ENCODE measurements around the gene KCNIP1.

KCNIP1 gene

DNA sequence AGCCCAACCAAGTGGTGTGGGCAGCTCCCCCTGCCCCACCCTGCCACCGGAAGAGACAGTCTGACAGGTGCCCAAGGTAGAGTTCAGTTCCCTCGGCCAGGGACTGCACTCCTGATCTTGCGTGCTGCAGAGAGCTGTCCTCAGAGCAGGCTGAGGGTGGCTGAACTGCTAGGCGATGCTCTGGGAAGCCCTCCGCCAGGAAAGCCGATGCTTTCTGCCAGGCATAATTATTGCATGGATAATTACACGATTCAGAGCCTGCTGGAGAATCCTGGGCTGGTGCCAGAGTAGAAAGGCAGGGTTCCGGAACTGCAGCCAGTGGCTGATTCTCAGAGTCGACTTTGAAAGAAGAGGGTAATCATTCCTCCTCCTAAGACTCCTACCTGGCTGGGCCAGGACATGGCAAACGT is 19.3 kb downstream of the KCNIP1 start:
- WGBS, 2 experiments (ENCODE audit: insufficient coverage in 2 of 2), result 84 to 85% methylated on average over 8 to 9 of the region's 10 CpGs
- Histone ChIP-seq H3K4me1 (ENCODE audit: control insufficient read depth, insufficient read depth, low read length, poor library complexity, severe bottlenecking) (peaks cover 10% of the 10 kb centered on the region), H3K27ac (ENCODE audit: low read depth, low read length, severe bottlenecking) (no peak overlapping the region), H3K36me3 (ENCODE audit: control insufficient read depth, insufficient read depth, low read length) (no peaks in the 10 kb centered on the region), H3K4me3 (ENCODE audit: extremely low read depth, insufficient read depth, low read length, poor library complexity, severe bottlenecking) (no peak overlapping the region), H3K9me3 (ENCODE audit: control insufficient read depth, low read length) (no peaks in the 10 kb centered on the region)

DNA sequence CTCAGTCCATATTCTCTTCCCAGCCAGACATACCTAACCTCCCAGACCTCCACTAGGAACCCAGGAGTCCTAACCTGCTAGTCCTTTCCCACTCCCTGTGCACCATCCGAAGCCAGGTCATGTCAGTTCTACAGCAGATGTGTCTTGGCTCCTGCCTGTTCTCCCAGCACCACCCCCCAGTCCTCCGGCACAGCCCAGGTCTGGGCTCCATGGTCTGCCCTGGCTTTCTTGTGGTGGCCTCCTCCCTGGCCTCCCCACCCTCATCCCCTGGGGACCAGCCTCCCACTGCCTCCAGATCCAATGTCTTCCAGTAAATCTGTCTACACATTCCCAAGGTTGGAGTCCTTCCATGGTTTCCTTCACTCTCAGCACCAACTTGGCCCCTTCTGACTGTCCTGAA is 20.0 kb downstream of the KCNIP1 start:
- Histone ChIP-seq H3K4me3 (ENCODE audit: extremely low read depth, insufficient read depth, low read length, poor library complexity, severe bottlenecking) (no peak overlapping the region), H3K27ac (ENCODE audit: low read depth, low read length, severe bottlenecking) (no peak overlapping the region), H3K4me1 (ENCODE audit: control insufficient read depth, insufficient read depth, low read length, poor library complexity, severe bottlenecking) (peaks cover 10% of the 10 kb centered on the region), H3K9me3 (ENCODE audit: control insufficient read depth, low read length) (no peaks in the 10 kb centered on the region), H3K36me3 (ENCODE audit: control insufficient read depth, insufficient read depth, low read length) (no peaks in the 10 kb centered on the region)
- WGBS, 2 experiments (ENCODE audit: insufficient coverage in 2 of 2), result 93 to 100% methylated on average over 1 to 2 of the region's 2 CpGs

DNA sequence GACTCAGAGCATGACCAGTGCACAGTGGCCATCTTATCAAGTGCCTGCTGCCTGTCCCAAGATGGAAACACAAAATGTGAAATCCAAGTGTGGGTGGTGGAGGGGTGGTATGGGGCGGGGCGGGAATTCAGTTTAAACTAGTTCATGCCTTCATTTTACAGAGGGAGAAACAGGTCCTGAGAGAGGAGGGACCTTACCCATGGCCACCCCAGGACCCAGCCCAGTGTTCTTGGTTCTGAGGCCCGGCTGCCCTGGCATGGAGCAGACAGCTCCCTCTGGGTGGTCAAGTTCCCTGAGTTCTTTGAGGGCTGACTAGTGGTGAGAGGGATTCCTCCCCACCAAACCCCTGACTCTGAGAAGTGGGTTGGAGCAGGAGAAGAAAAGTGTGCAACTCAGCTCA is 20.8 kb downstream of the KCNIP1 start:
- Histone ChIP-seq H3K36me3 (ENCODE audit: control insufficient read depth, insufficient read depth, low read length) (no peaks in the 10 kb centered on the region), H3K4me3 (ENCODE audit: extremely low read depth, insufficient read depth, low read length, poor library complexity, severe bottlenecking) (no peak overlapping the region), H3K4me1 (ENCODE audit: control insufficient read depth, insufficient read depth, low read length, poor library complexity, severe bottlenecking) (peaks cover 10% of the 10 kb centered on the region), H3K27ac (ENCODE audit: low read depth, low read length, severe bottlenecking) (no peak overlapping the region), H3K9me3 (ENCODE audit: control insufficient read depth, low read length) (no peaks in the 10 kb centered on the region)
- WGBS, 2 experiments (ENCODE audit: insufficient coverage in 2 of 2), result 90 to 100% methylated on average over 2 of the region's 3 CpGs

DNA sequence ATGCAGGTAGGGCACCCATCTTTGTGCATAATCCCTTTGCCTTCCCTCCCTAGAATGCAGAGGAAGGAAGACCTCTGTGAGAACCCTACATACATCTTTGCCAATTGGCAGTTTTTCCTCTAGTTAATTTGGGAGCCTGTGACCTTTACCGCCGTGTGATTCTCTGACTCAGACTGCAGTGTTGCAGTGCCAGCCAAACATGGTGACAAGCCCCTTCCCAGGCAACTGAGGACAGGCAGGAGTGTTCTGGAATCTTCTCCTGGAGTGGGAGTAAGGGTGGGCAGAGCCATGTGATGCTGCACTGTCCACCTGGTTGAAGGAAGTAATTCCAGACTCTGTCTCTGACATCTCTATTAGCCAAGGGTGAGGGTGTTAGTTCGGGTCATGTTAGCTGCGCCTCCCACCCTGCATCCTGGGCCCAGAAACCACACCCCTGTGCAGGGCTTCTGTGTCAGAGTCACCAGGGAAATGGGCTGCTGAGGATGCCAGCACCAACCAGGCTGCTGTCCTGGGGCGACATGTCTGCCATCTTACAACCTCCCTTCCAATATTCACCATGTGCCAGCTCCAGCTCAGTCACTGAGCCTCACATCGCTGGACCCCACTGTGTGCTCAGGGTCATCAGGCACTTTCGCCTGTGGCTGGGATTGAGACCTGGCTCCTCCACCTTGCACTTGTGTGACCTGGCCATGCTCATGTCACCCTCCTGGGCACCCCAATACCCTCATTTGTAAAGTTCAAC is 21.8 kb downstream of the KCNIP1 start:
- Histone ChIP-seq H3K4me3 (ENCODE audit: extremely low read depth, insufficient read depth, low read length, poor library complexity, severe bottlenecking) (no peak overlapping the region), H3K4me1 (ENCODE audit: control insufficient read depth, insufficient read depth, low read length, poor library complexity, severe bottlenecking) (peaks cover 10% of the 10 kb centered on the region), H3K27ac (ENCODE audit: low read depth, low read length, severe bottlenecking) (no peak overlapping the region), H3K36me3 (ENCODE audit: control insufficient read depth, insufficient read depth, low read length) (no peaks in the 10 kb centered on the region), H3K9me3 (ENCODE audit: control insufficient read depth, low read length) (no peaks in the 10 kb centered on the region)
- WGBS, 2 experiments (ENCODE audit: insufficient coverage in 2 of 2), result 93 to 95% methylated on average over 6 of the region's 7 CpGs

DNA sequence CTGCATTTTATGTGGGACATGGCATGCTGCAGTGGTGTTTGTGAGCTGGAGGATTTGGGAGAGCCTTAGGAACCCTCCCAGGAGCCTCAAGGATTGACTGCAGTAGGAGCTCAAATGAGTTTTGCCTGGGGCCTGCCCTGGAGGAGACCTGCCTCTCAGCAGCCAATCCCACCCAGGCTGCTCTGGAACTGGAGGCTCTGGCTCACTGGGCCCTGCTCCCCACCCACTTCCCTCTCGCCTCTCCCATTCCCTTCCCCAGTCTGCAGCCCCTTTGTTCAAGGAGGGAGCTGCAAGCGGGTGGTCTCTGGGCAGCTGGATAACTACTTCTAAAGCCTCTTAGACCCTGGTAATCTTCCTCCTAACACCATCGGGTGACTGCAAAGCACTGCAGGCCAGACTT is 24.2 kb downstream of the KCNIP1 start:
- Histone ChIP-seq H3K9me3 (ENCODE audit: control insufficient read depth, low read length) (no peaks in the 10 kb centered on the region), H3K36me3 (ENCODE audit: control insufficient read depth, insufficient read depth, low read length) (no peaks in the 10 kb centered on the region), H3K4me1 (ENCODE audit: control insufficient read depth, insufficient read depth, low read length, poor library complexity, severe bottlenecking) (no peaks in the 10 kb centered on the region), H3K4me3 (ENCODE audit: extremely low read depth, insufficient read depth, low read length, poor library complexity, severe bottlenecking) (no peak overlapping the region), H3K27ac (ENCODE audit: low read depth, low read length, severe bottlenecking) (no peak overlapping the region)
- WGBS, 2 experiments (ENCODE audit: insufficient coverage in 2 of 2), result 80 to 81% methylated on average over 1 to 3 of the region's 3 CpGs

DNA sequence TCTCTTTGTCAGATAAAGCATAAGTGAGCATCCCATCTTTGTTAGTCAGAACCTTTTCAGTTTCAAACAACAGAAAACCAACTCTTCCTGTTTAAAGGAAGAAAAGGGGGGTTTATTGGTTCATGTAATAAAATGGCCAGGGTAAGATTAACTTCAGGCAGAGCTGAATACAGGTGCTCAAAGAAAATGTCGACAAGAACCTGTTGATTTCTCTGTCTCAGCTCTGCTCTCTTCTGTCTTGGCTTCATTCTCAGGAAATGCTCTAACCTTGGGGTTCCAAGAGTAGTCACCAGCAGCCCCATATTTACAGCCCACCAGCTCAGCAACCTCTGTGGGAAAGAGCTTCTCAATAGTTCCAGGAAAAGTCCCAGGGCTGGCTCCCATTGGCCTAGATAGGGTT is 25.2 kb downstream of the KCNIP1 start:
- 92 to 100% methylated on average over 1 of the region's 1 CpG for WGBS, 2 experiments (ENCODE audit: insufficient coverage in 2 of 2)
- Histone ChIP-seq H3K36me3 (ENCODE audit: control insufficient read depth, insufficient read depth, low read length) (no peaks in the 10 kb centered on the region), H3K4me3 (ENCODE audit: extremely low read depth, insufficient read depth, low read length, poor library complexity, severe bottlenecking) (no peak overlapping the region), H3K4me1 (ENCODE audit: control insufficient read depth, insufficient read depth, low read length, poor library complexity, severe bottlenecking) (no peaks in the 10 kb centered on the region), H3K9me3 (ENCODE audit: control insufficient read depth, low read length) (no peaks in the 10 kb centered on the region), H3K27ac (ENCODE audit: low read depth, low read length, severe bottlenecking) (no peak overlapping the region)

DNA sequence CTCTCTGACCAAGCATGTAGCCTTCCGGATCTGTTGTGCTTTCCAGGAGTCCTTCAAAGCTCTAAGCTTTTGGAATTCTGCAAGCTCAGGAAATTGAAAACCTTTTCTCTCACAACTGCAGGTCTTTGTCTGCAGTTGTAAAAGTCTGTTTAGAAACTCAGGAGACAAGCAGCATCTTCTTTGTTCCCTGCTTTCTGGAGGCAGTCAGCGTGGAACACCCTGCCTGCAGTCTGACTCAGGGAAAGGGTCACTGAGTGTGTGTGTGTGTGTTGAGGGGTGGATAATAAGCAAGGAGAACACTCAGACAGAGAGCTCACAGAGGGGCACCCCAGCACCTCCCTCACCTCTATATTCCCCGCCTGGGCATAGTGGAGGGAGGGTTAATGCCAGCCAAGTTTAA is 29.1 kb downstream of the KCNIP1 start:
- Histone ChIP-seq H3K4me1 (ENCODE audit: control insufficient read depth, insufficient read depth, low read length, poor library complexity, severe bottlenecking) (no peaks in the 10 kb centered on the region), H3K4me3 (ENCODE audit: extremely low read depth, insufficient read depth, low read length, poor library complexity, severe bottlenecking) (no peak overlapping the region), H3K36me3 (ENCODE audit: control insufficient read depth, insufficient read depth, low read length) (no peaks in the 10 kb centered on the region), H3K27ac (ENCODE audit: low read depth, low read length, severe bottlenecking) (no peak overlapping the region), H3K9me3 (ENCODE audit: control insufficient read depth, low read length) (no peaks in the 10 kb centered on the region)
- 71 to 86% methylated on average over 1 of the region's 3 CpGs for WGBS, 2 experiments (ENCODE audit: insufficient coverage in 2 of 2)

DNA sequence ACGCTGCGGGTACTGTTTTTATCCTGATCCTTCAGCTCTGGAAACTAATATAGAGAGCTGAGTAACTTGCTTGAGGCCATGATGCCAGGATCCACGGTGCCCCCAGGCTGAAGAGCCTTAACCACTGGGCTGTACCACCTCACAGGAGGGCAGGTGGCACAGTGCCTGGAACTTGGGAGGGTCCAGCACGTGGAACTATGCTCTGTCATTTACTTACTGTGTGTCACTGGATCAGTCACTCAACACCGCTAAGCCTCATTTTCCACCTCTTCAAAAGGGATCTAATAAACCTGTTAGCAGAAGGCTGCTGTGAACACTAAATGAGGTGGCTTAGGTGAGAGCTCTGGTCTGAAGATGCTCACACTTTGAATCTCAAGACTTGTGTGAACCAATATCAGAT is 29.6 kb downstream of the KCNIP1 start:
- Histone ChIP-seq H3K4me3 (ENCODE audit: extremely low read depth, insufficient read depth, low read length, poor library complexity, severe bottlenecking) (no peak overlapping the region), H3K4me1 (ENCODE audit: control insufficient read depth, insufficient read depth, low read length, poor library complexity, severe bottlenecking) (no peaks in the 10 kb centered on the region), H3K9me3 (ENCODE audit: control insufficient read depth, low read length) (no peaks in the 10 kb centered on the region), H3K36me3 (ENCODE audit: control insufficient read depth, insufficient read depth, low read length) (no peaks in the 10 kb centered on the region), H3K27ac (ENCODE audit: low read depth, low read length, severe bottlenecking) (no peak overlapping the region)
- 81 to 86% methylated on average over 4 of the region's 5 CpGs for WGBS, 2 experiments (ENCODE audit: insufficient coverage in 2 of 2)

DNA sequence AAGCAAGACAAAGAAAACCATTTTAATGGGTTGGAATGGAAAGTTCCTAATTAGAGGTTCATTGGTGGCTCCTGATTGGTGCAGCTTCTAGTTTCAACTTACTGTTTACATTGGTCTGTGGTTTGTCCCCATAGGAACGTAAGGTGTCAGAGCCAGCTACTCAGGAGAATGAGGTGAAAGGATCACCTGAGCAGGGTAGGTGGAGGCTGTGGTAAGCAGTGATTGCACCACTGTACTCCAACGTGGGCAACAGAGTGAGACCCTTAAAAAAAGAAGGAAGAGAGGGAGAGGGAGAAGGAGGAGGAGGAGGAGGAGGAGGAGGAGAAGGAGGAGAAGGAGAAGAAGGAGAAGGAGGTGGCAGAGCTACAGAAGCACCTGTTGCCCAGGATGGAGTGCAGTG is 30.4 kb downstream of the KCNIP1 start:
- Histone ChIP-seq H3K27ac (ENCODE audit: low read depth, low read length, severe bottlenecking) (no peak overlapping the region), H3K4me1 (ENCODE audit: control insufficient read depth, insufficient read depth, low read length, poor library complexity, severe bottlenecking) (no peaks in the 10 kb centered on the region), H3K9me3 (ENCODE audit: control insufficient read depth, low read length) (no peaks in the 10 kb centered on the region), H3K4me3 (ENCODE audit: extremely low read depth, insufficient read depth, low read length, poor library complexity, severe bottlenecking) (no peak overlapping the region), H3K36me3 (ENCODE audit: control insufficient read depth, insufficient read depth, low read length) (no peaks in the 10 kb centered on the region)
- WGBS, 2 experiments (ENCODE audit: insufficient coverage in 2 of 2), result 63 to 66% methylated on average over 2 of the region's 2 CpGs

DNA sequence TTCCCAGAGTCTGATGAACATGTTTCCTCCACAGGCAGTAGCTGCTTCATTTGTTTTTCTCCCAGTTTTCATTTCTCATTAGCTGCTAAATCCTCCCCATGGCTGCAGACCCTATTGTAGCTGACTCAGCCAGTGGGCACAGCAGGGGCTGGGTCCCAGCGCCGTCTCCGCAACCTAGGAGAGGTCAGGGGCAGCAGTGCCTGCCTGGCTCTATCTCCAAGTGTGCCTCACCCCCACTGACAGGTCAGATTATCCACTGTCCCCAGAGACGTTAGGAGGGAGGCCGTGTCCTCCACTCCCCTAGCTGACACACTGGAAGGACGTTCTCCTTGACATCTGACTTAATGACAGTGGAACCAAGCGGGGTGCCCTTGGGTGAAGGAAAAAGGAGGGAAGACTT is 31.1 kb downstream of the KCNIP1 start:
- no peak overlapping the region for H3K27ac ChIP-seq (ENCODE audit: low read depth, low read length, severe bottlenecking)
- no peaks in the 10 kb centered on the region for H3K4me1 ChIP-seq (ENCODE audit: control insufficient read depth, insufficient read depth, low read length, poor library complexity, severe bottlenecking)
- 65 to 83% methylated on average over 4 to 5 of the region's 7 CpGs for WGBS, 2 experiments (ENCODE audit: insufficient coverage in 2 of 2)
- H3K36me3 ChIP-seq (ENCODE audit: control insufficient read depth, insufficient read depth, low read length), result no peaks in the 10 kb centered on the region
- H3K4me3 ChIP-seq (ENCODE audit: extremely low read depth, insufficient read depth, low read length, poor library complexity, severe bottlenecking), result no peak overlapping the region
- H3K9me3 ChIP-seq (ENCODE audit: control insufficient read depth, low read length), result no peaks in the 10 kb centered on the region

DNA sequence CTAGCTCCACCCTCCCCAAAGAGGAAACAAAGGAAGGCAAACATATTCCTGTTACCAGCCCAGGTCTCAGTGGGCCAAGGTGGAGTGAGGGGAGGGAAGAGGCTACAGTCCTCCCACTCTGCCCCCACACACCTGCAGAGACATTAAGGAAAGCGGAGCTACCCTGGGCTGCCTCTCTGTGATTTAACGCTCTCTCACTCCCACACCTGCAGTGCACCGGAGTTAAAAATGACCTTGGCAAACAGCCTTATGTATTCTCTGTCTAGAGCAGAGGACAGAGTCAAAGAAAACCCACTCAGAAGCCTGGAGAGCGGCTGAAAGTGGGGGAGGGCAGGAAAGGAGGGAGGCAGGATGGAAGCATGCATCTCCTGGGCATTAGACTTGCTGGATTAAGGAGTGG is 32.7 kb downstream of the KCNIP1 start:
- no peaks in the 10 kb centered on the region for H3K9me3 ChIP-seq (ENCODE audit: control insufficient read depth, low read length)
- H3K36me3 ChIP-seq (ENCODE audit: control insufficient read depth, insufficient read depth, low read length), result no peaks in the 10 kb centered on the region
- no peaks in the 10 kb centered on the region for H3K4me1 ChIP-seq (ENCODE audit: control insufficient read depth, insufficient read depth, low read length, poor library complexity, severe bottlenecking)
- no peak overlapping the region for H3K27ac ChIP-seq (ENCODE audit: low read depth, low read length, severe bottlenecking)
- WGBS, 2 experiments (ENCODE audit: insufficient coverage in 2 of 2), result 59 to 78% methylated on average over 1 to 2 of the region's 4 CpGs
- H3K4me3 ChIP-seq (ENCODE audit: extremely low read depth, insufficient read depth, low read length, poor library complexity, severe bottlenecking), result no peak overlapping the region
